GM12878 (cell line): ENCODE measurements around the gene RIMS1. TPM values are rescaled to one million over a fixed set of nuclear protein-coding genes. Genes with fewer than 3 reads are reported as not detected.

Source experiments
- ATAC-seq: fragments of 200-7000 bp; cut with Tn5 transposase; 3 replicates; pipeline ENCODE4 v1.9.1; 2020; ENCODE audit warnings: mild to moderate bottlenecking, moderate library complexity
- Bru-seq: library from RNA; stranded (reverse); fragments of 400-500 nt; gene quantifications from one replicate; lab custom pipeline; 2021; lab: Mats Ljungman, UMichigan
- BruChase-seq, 2 experiments: library from RNA; stranded (reverse); fragments of 400-500 nt; gene quantifications; one replicate each; lab custom pipeline; 2021; lab: Mats Ljungman, UMichigan
- BruUV-seq: library from RNA; stranded (reverse); fragments of 400-500 nt; replicated peaks from 2 replicates; lab custom pipeline; 2021; lab: Mats Ljungman, UMichigan
- CTCF ChIA-PET: fragments of 300-600 bp; sonication (Branson Sonifier 250); formaldehyde crosslinking; extraction: SDS; loops from one replicate; lab custom pipeline; 2021; ENCODE audit warnings: inconsistent platforms; lab: Yijun Ruan, JAX
- POLR2A ChIA-PET: fragments of 350-600 bp; formaldehyde crosslinking; extraction: SDS; loops from one replicate; lab custom pipeline; 2021; ENCODE audit warnings: inconsistent platforms; lab: Charles Lee
- RAD21 ChIA-PET: fragments of 300-600 bp; sonication (Branson Sonifier 250); formaldehyde crosslinking; loops from one replicate; lab custom pipeline; 2023; ENCODE audit warnings: antibody characterized with exemption; ENCODE audit not compliant: unreplicated experiment; lab: Charles Lee
- SMC1A ChIA-PET: fragments of 300-600 bp; sonication (Branson Sonifier 250); formaldehyde crosslinking; loops from one replicate; lab custom pipeline; 2023; ENCODE audit not compliant: unreplicated experiment, uncharacterized antibody; lab: Charles Lee
- DNase-seq: peaks from one replicate; pipeline ENCODE4 v3.0.0-alpha.2; 2011; ENCODE audit warnings: low read depth, low spot score
- FAIRE-seq: peaks from 3 replicates; lab custom pipeline; 2011; peaks lifted over from hg19 to GRCh38; lab: Jason Lieb, UNC
- H2AFZ ChIP-seq: 2 replicates; pipeline ENCODE4 v1.6.0; 2011; ENCODE audit warnings: low read depth, low read length, control low read depth; ENCODE audit not compliant: control insufficient read depth
- H3K27ac ChIP-seq: 2 replicates; pipeline ENCODE4 v1.5.1; 2011; ENCODE audit warnings: control low read depth; ENCODE audit not compliant: control insufficient read depth, insufficient read depth
- H3K27me3 ChIP-seq, 2 experiments: replicated peaks in 1 of 2; 2 replicates each; pipeline versions ENCODE4 v1.6.0 to v1.6.1; 2011; ENCODE audit warnings: low read length in 1 of 2; ENCODE audit not compliant: control insufficient read depth in 2 of 2, insufficient read depth in 2 of 2
- H3K36me3 ChIP-seq, 2 experiments: 2 replicates each; pipeline ENCODE4 v1.5.1; 2011; ENCODE audit warnings: low read length in 1 of 2; ENCODE audit not compliant: control insufficient read depth in 2 of 2, insufficient read depth in 2 of 2
- H3K4me1 ChIP-seq: 2 replicates; pipeline ENCODE4 v1.6.1; 2011; ENCODE audit warnings: mild to moderate bottlenecking, low read length, moderate library complexity, mixed read lengths; ENCODE audit not compliant: control insufficient read depth, insufficient read depth
- H3K4me2 ChIP-seq: 2 replicates; pipeline ENCODE4 v1.6.0; 2011; ENCODE audit warnings: control low read depth; ENCODE audit not compliant: control insufficient read depth, insufficient read depth
- H3K4me3 ChIP-seq: fragments of 200-600 bp; sonication (generic); 2 replicates; pipeline ENCODE4 v1.5.1; 2016
- H3K79me2 ChIP-seq: 2 replicates; pipeline ENCODE4 v1.6.0; 2011; ENCODE audit warnings: low read length; ENCODE audit not compliant: control insufficient read depth, insufficient read depth
- H3K9ac ChIP-seq: 2 replicates; pipeline ENCODE4 v1.8.0; 2011; ENCODE audit warnings: low read length, control low read depth, mixed read lengths; ENCODE audit not compliant: control insufficient read depth, insufficient read depth
- H3K9me3 ChIP-seq: replicated peaks from 3 replicates; pipeline ENCODE4 v1.5.1; 2011; ENCODE audit warnings: mild to moderate bottlenecking, low read length; ENCODE audit not compliant: control insufficient read depth, insufficient read depth
- H4K20me1 ChIP-seq: 2 replicates; pipeline ENCODE4 v1.6.0; 2011; ENCODE audit not compliant: control insufficient read depth, insufficient read depth
- EGR1 ChIP-seq, 2 experiments: IDR thresholded peaks; 1 replicate in 1 of 2; 2 replicates in 1 of 2; pipeline ENCODE4 v1.6.1; 2011 to 2012; ENCODE audit warnings: low read depth in 2 of 2, low read length in 2 of 2, borderline replicate concordance in 1 of 2, mild to moderate bottlenecking in 1 of 2, moderate library complexity in 1 of 2
- FOS ChIP-seq: IDR thresholded peaks from 3 replicates; pipeline ENCODE4 v1.6.1; 2011; ENCODE audit warnings: borderline replicate concordance; ENCODE audit not compliant: insufficient read length; ENCODE audit errors: extremely low read depth
- GATAD2B ChIP-seq: fragments of 450-650 bp; conservative IDR thresholded peaks from 2 replicates; pipeline ENCODE4 v1.6.1; 2017; ENCODE audit warnings: low read depth, mild to moderate bottlenecking, moderate library complexity
- MEF2A ChIP-seq: IDR thresholded peaks from 2 replicates; pipeline ENCODE4 v1.6.1; 2011; ENCODE audit warnings: low read depth, mild to moderate bottlenecking, low read length, moderate library complexity; ENCODE audit not compliant: insufficient read depth
- MXI1 ChIP-seq: fragments of 150-350 bp; IDR thresholded peaks from 2 replicates; pipeline ENCODE4 v1.6.1; 2011; ENCODE audit warnings: low read depth, mild to moderate bottlenecking, inconsistent platforms, low read length, improper control_type of control experiment
- PML ChIP-seq: IDR thresholded peaks from 2 replicates; pipeline ENCODE4 v1.6.1; 2012; ENCODE audit warnings: low read length, inconsistent platforms
- SMARCA5 ChIP-seq: fragments of 450-650 bp; IDR thresholded peaks from 2 replicates; pipeline ENCODE4 v1.6.1; 2017; ENCODE audit warnings: mild to moderate bottlenecking
- TCF7 ChIP-seq: IDR thresholded peaks from 2 replicates; pipeline ENCODE4 v1.6.1; 2014; ENCODE audit warnings: antibody characterized with exemption, borderline replicate concordance
- ZBTB33 ChIP-seq: fragments of 450-650 bp; IDR thresholded peaks from 2 replicates; pipeline ENCODE4 v1.6.1; 2017; ENCODE audit warnings: mild to moderate bottlenecking
- ZNF207 ChIP-seq: fragments of 450-650 bp; IDR thresholded peaks from 2 replicates; pipeline ENCODE4 v1.6.1; 2014; ENCODE audit warnings: antibody characterized with exemption, mild to moderate bottlenecking, borderline replicate concordance
- ZNF217 ChIP-seq: fragments of 450-650 bp; IDR thresholded peaks from 2 replicates; pipeline ENCODE4 v1.6.1; 2017; ENCODE audit warnings: antibody characterized with exemption, mild to moderate bottlenecking
- WGBS: methylation state at CpG from one replicate; pipeline ENCODE4 v1.1.6; 2016; ENCODE audit warnings: low lambda C conversion rate; ENCODE audit not compliant: insufficient replicate concordance, insufficient coverage; ENCODE audit errors: missing lambda C conversion rate; 5-methylcytosine and 5-hydroxymethylcytosine counted together
- in situ Hi-C: fragments of 300-500 bp; cut with MboI; formaldehyde crosslinking; loops from 9 replicates; pipeline ENCODE4 v1.14.3; 2018; ENCODE audit warnings: mixed read lengths
- intact Hi-C: fragments of 100-400 bp; cut with micrococcal nuclease; formaldehyde crosslinking; loops from one replicate; pipeline ENCODE4 v1.14.2; 2022; ENCODE audit not compliant: unreplicated experiment
- long read RNA-seq, 2 experiments: library from polyadenylated mRNA; unstranded; transcript quantifications; one replicate each; pipeline ENCODE4 v2.0.0, GENCODE V29; 2019 to 2020
- polyA minus RNA-seq, 3 experiments: library from RNA; depleted of rRNA, polyadenylated mRNA; stranded (reverse); fragments of >200 nt; gene quantifications; 2 replicates each; pipeline ENCODE4 v1.2.3, GENCODE V29; 2011
- polyA plus RNA-seq, 11 experiments: library from polyadenylated mRNA; depleted of rRNA in 4 of 11; unstranded in 6 of 11; stranded (reverse) in 5 of 11; fragments of >200 nt; fragmentation: Nextera tagmentation in 4 of 11; fragmentation: Illumina TruSeq in 1 of 11; extraction: Ambion mirVana in 4 of 11; extraction: Trizol in 1 of 11; gene quantifications; 1 replicate in 1 of 11; 2 replicates in 10 of 11; pipeline versions ENCODE4 v1.2.1 to v1.2.3, GENCODE V29; 2011 to 2016; ENCODE audit warnings: inconsistent platforms in 2 of 11, missing spikeins in 2 of 11, low read depth in 1 of 11
- total RNA-seq, 4 experiments: library from RNA; depleted of rRNA in 3 of 4; stranded (reverse); fragments of >200 nt in 3 of 4; fragmentation: Illumina TruSeq in 1 of 4; extraction: Trizol in 1 of 4; gene quantifications; 2 replicates each; pipeline versions ENCODE4 v1.2.1 to v1.2.3, GENCODE V29; 2013 to 2021
- TF ChIP-seq, protein P1 (sequence below): fragments of 450-650 bp; IDR thresholded peaks from 2 replicates; pipeline ENCODE4 v1.6.1; 2014; ENCODE audit warnings: mild to moderate bottlenecking

The RIMS1 gene, protein sequence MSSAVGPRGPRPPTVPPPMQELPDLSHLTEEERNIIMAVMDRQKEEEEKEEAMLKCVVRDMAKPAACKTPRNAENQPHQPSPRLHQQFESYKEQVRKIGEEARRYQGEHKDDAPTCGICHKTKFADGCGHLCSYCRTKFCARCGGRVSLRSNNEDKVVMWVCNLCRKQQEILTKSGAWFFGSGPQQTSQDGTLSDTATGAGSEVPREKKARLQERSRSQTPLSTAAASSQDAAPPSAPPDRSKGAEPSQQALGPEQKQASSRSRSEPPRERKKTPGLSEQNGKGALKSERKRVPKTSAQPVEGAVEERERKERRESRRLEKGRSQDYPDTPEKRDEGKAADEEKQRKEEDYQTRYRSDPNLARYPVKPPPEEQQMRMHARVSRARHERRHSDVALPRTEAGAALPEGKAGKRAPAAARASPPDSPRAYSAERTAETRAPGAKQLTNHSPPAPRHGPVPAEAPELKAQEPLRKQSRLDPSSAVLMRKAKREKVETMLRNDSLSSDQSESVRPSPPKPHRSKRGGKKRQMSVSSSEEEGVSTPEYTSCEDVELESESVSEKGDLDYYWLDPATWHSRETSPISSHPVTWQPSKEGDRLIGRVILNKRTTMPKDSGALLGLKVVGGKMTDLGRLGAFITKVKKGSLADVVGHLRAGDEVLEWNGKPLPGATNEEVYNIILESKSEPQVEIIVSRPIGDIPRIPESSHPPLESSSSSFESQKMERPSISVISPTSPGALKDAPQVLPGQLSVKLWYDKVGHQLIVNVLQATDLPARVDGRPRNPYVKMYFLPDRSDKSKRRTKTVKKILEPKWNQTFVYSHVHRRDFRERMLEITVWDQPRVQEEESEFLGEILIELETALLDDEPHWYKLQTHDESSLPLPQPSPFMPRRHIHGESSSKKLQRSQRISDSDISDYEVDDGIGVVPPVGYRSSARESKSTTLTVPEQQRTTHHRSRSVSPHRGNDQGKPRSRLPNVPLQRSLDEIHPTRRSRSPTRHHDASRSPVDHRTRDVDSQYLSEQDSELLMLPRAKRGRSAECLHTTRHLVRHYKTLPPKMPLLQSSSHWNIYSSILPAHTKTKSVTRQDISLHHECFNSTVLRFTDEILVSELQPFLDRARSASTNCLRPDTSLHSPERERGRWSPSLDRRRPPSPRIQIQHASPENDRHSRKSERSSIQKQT (N-terminal part only)
- total RNA-seq (2013; cell fraction: nucleolus; rRNA removed): not detected in 2 replicates
- 0.54 and 0.73 TPM in 2 replicates for total RNA-seq (2014; rRNA removed)
- 0.74 and 0.76 TPM in 2 replicates for total RNA-seq (2014; rRNA removed; fragmentation: Illumina TruSeq; extraction: Trizol)
- 0.58 and 0.59 TPM in 2 replicates for total RNA-seq (2021)
- polyA plus RNA-seq (2011; ENCODE audit: low read depth): not detected
- polyA plus RNA-seq (2011; rRNA removed): 0.60 and 0.68 TPM in 2 replicates
- polyA plus RNA-seq (2011; cell fraction: cytosol; rRNA removed): 0.35 and 0.37 TPM in 2 replicates
- 1.1 and 1.2 TPM in 2 replicates for polyA plus RNA-seq (2011; cell fraction: nucleus; rRNA removed)
- polyA plus RNA-seq (2012): 0.04 TPM in 1 of 2 replicates, not detected in the other
- polyA plus RNA-seq (2014; fragmentation: Illumina TruSeq; extraction: Trizol): 0.19 and 0.43 TPM in 2 replicates
- polyA plus RNA-seq (2014; fragmentation: Nextera tagmentation; extraction: Ambion mirVana): under 1 TPM; 0.05 to 0.11 TPM
- 0.10 and 0.13 TPM in 2 replicates for polyA plus RNA-seq (2014; rRNA removed)
- polyA plus RNA-seq (2016; fragmentation: Nextera tagmentation; extraction: Ambion mirVana): under 1 TPM; 0.05 to 0.28 TPM
- 10.6 and 17.3 TPM in 2 replicates for polyA minus RNA-seq (2011; rRNA and poly(A)+ RNA removed)
- polyA minus RNA-seq (2011; cell fraction: cytosol; rRNA and poly(A)+ RNA removed): 4.5 and 4.6 TPM in 2 replicates
- 4.6 and 7.7 TPM in 2 replicates for polyA minus RNA-seq (2011; cell fraction: nucleus; rRNA and poly(A)+ RNA removed)
- Bru-seq, nascent RNA: percentile 11 among the genes with signal in this experiment
- BruChase-seq, experiment 1, labeled RNA remaining after a 6-hour chase: percentile 7 among the genes with signal in this experiment
- percentile 8 among the genes with signal in this experiment for BruChase-seq, experiment 2, labeled RNA remaining after a 2-hour chase
- long read RNA-seq, experiment 1, partial matches to known transcripts: 0 of 1 reads
- long read RNA-seq, experiment 1, other reads (novel, unspliced or antisense): 1 of 1 reads
- long read RNA-seq, experiment 2, partial matches to known transcripts: 4 of 11 reads
- long read RNA-seq, experiment 2, other reads (novel, unspliced or antisense): 7 of 11 reads

GRCh38 chr6:71886184-71887005 is at the start of gene RIMS1:
Gene RIMS1 (plus strand): TSS chr6:71886550. CDS start chr6:71887024, 474 bp downstream.
- intact Hi-C loops: no loop called here
- Histone ChIP-seq H3K79me2 (no peaks in the 10 kb centered on the region), H3K27me3 (peaks cover 0 to 3% of the 10 kb centered on the region in 2 experiments; a peak in 3 of 4 replicates), H3K9me3 (no peaks in the 10 kb centered on the region), H3K4me1 (no peaks in the 10 kb centered on the region), H3K27ac (no peak within 1 kb of the TSS), H3K9ac (no peak within 1 kb of the TSS), H3K4me2 (no peak within 1 kb of the TSS), H3K36me3 (no peaks in the 10 kb centered on the region), H3K4me3 (no peak within 1 kb of the TSS), H4K20me1 (no peaks in the 10 kb centered on the region), H2AFZ (no peak within 1 kb of the TSS)
- POLR2A ChIA-PET: no interaction called here
- 4% methylated on average over 19 of the region's 70 CpGs for WGBS
- peak; percentile 81 for ATAC-seq
- in situ Hi-C loops: no loop called here
- RAD21 ChIA-PET: no interaction called here
- FAIRE-seq: no peak
- SMC1A ChIA-PET: no interaction called here
- no TSS peak for BruUV-seq
- CTCF ChIA-PET: no interaction called here
- no peak for DNase-seq
- TF ChIP-seq FOS: no peak
- no peak for TF ChIP-seq ZNF207
- TF ChIP-seq, protein P1, sequence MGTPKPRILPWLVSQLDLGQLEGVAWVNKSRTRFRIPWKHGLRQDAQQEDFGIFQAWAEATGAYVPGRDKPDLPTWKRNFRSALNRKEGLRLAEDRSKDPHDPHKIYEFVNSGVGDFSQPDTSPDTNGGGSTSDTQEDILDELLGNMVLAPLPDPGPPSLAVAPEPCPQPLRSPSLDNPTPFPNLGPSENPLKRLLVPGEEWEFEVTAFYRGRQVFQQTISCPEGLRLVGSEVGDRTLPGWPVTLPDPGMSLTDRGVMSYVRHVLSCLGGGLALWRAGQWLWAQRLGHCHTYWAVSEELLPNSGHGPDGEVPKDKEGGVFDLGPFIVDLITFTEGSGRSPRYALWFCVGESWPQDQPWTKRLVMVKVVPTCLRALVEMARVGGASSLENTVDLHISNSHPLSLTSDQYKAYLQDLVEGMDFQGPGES: no peak
- no peak for TF ChIP-seq TCF7
- no peak for TF ChIP-seq ZBTB33
- TF ChIP-seq MEF2A: no peak
- TF ChIP-seq GATAD2B: no peak
- TF ChIP-seq SMARCA5: no peak
- no peak for TF ChIP-seq PML
- peak in 1 of 2 experiments; percentile 51; a peak in 1 of 3 replicates for TF ChIP-seq EGR1 (IDR thresholded peaks at IDR 0.05; ENCODE audit: borderline replicate concordance in 1 of 2, low read depth in 2 of 2, low read length in 2 of 2)
- no peak for TF ChIP-seq MXI1
- no peak for TF ChIP-seq ZNF217
